GM18951 (cell line): ENCODE data around the gene EFNA5.
"Not testable (repeated sequence)": the region's sequence is repeated elsewhere in the genome, so short reads cannot be mapped to it uniquely, and the experiment has no call there.

Source experiments
- POLR2A ChIP-seq: IDR thresholded peaks from 4 replicates; pipeline ENCODE4 v1.6.1; 2011; ENCODE audit warnings: mild to moderate bottlenecking; ENCODE audit not compliant: insufficient read length, insufficient read depth; ENCODE audit errors: extremely low read depth
- in situ Hi-C: fragments of 300-500 bp; cut with MboI; formaldehyde crosslinking; loops from one replicate; pipeline ENCODE4 v1.12.0; 2022; ENCODE audit warnings: low sequenced_read_pairs, mixed read lengths, inconsistent platforms; ENCODE audit not compliant: unreplicated experiment

EFNA5 gene

GRCh38 chr5:107368615-107369014, 302.1 kb downstream of the EFNA5 start:
- no peak for TF ChIP-seq POLR2A
- in situ Hi-C loops, result no loop called here

- TF ChIP-seq POLR2A, result no peak
- in situ Hi-C loops, result no loop called here
Observed at GRCh38 chr5:107367939-107368338, 302.8 kb downstream of the EFNA5 start.

GRCh38 chr5:107367480-107367879, 303.3 kb downstream of the EFNA5 start:
- TF ChIP-seq POLR2A, result no peak
- in situ Hi-C loops, result no loop called here

GRCh38 chr5:107365320-107366109, 305.2 kb downstream of the EFNA5 start:
- TF ChIP-seq POLR2A, result no peak
- in situ Hi-C loops, result no loop called here

GRCh38 chr5:107364443-107365319, 306.1 kb downstream of the EFNA5 start:
- in situ Hi-C loops, result no loop called here
- no peak for TF ChIP-seq POLR2A

- TF ChIP-seq POLR2A, result no peak
- in situ Hi-C loops, result no loop called here
Observed at GRCh38 chr5:107363768-107364167, 307.0 kb downstream of the EFNA5 start.

- no peak for TF ChIP-seq POLR2A
- in situ Hi-C loops, result no loop called here
Observed at GRCh38 chr5:107361945-107362344, 308.8 kb downstream of the EFNA5 start.

- TF ChIP-seq POLR2A, result no peak
Observed at GRCh38 chr5:107359916-107360234, 310.9 kb downstream of the EFNA5 start.

GRCh38 chr5:107359033-107359915, 311.5 kb downstream of the EFNA5 start:
- in situ Hi-C loops, result no loop called here

More at GRCh38 chr5:107359916-107360234, 310.9 kb downstream of the EFNA5 start:
- in situ Hi-C loops, result no loop called here

GRCh38 chr5:107356891-107357290, 313.8 kb downstream of the EFNA5 start:
- in situ Hi-C loops, result no loop called here
- no peak for TF ChIP-seq POLR2A

More at GRCh38 chr5:107359033-107359915, 311.5 kb downstream of the EFNA5 start:
- TF ChIP-seq POLR2A, result no peak

GRCh38 chr5:107352576-107352975, 318.2 kb downstream of the EFNA5 start:
- TF ChIP-seq POLR2A, result no peak

GRCh38 chr5:107346580-107346979, 324.2 kb downstream of the EFNA5 start:
- in situ Hi-C loops, result not testable (repeated sequence)

More at GRCh38 chr5:107352576-107352975, 318.2 kb downstream of the EFNA5 start:
- in situ Hi-C loops, result no loop called here

- TF ChIP-seq POLR2A, result no peak
- in situ Hi-C loops, result no loop called here
Observed at GRCh38 chr5:107342371-107342770, 328.4 kb downstream of the EFNA5 start.
